NT2/D1 (cell line): ENCODE results near the gene CDC25B.
A peak's percentile ranks its signal among the peaks of the same experiment; 100 is the strongest.

Experiments
- SUZ12 ChIP-seq: IDR thresholded peaks from 2 replicates; pipeline ENCODE4 v1.6.1; 2011; ENCODE audit not compliant: insufficient read length, insufficient read depth; ENCODE audit errors: extremely low read depth
- YY1 ChIP-seq: IDR thresholded peaks from 2 replicates; pipeline ENCODE4 v1.6.1; 2011; ENCODE audit not compliant: insufficient read length, insufficient read depth
- ZNF274 ChIP-seq: IDR thresholded peaks from 2 replicates; pipeline ENCODE4 v1.6.1; 2011; ENCODE audit warnings: mild to moderate bottlenecking, low read depth, low read length

- TF ChIP-seq ZNF274, result no peak
- peak; percentile 69 for TF ChIP-seq YY1
- TF ChIP-seq SUZ12, result no peak
Measured at GRCh38 chr20:3820048-3820900, 24.2 kb downstream of the CDC25B start, which contains the start of gene AP5S1.
